ENCODE data around the gene L3MBTL3. TPM values are rescaled to one million over a fixed set of nuclear protein-coding genes. Genes with fewer than 3 reads are reported as not detected.
A peak's percentile ranks its signal among the peaks of the same experiment; 100 is the strongest.

Gene L3MBTL3
- polyA plus RNA-seq, 1 experiment: 23.2 TPM

DNA sequence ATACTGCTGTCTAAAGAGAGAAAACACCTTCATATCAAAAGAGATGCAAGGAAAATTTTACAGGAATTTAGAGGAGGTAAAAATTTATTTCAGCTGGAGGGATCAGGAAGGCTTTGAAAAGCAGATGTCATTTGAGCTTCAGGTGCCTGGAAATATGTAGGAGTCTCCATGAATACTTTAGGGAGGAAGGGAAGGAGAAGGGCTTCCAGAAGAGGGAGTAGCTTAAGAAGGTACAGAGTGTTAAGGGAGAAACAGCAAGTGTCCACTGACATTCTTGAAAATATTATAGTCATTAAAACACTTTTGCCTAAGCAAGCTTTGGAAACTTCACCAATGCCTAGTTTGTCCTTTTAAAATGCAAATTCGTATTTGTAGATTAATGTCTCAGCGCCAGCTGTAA, 27.2 kb downstream of the L3MBTL3 start:
- ChIA-PET CTCF (interaction anchor here (1.1 kb wide), 1 partner anchor 236 kb away, joined by 5 read pairs; no protein-coding TSS in a partner anchor), POLR2A (no interaction called here)
- H3K9me3 ChIP-seq (ENCODE audit: control insufficient read depth, insufficient read depth, low read length): no peaks in the 10 kb centered on the region
- H3K27me3 ChIP-seq (ENCODE audit: control insufficient read depth, insufficient read depth, low read length): no peaks in the 10 kb centered on the region
- H3K4me3 ChIP-seq (ENCODE audit: low read depth, low read length): no peak overlapping the region
- H3K27ac ChIP-seq (ENCODE audit: low read depth, low read length): no peak overlapping the region
- no peak for DNase-seq (ENCODE audit: low read depth, low spot score)
- TF ChIP-seq, protein P1, sequence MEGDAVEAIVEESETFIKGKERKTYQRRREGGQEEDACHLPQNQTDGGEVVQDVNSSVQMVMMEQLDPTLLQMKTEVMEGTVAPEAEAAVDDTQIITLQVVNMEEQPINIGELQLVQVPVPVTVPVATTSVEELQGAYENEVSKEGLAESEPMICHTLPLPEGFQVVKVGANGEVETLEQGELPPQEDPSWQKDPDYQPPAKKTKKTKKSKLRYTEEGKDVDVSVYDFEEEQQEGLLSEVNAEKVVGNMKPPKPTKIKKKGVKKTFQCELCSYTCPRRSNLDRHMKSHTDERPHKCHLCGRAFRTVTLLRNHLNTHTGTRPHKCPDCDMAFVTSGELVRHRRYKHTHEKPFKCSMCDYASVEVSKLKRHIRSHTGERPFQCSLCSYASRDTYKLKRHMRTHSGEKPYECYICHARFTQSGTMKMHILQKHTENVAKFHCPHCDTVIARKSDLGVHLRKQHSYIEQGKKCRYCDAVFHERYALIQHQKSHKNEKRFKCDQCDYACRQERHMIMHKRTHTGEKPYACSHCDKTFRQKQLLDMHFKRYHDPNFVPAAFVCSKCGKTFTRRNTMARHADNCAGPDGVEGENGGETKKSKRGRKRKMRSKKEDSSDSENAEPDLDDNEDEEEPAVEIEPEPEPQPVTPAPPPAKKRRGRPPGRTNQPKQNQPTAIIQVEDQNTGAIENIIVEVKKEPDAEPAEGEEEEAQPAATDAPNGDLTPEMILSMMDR (IDR thresholded peaks at IDR 0.05; ENCODE audit: low read depth, low read length): no peak

GRCh38 chr6:130046671-130047070, 28.3 kb downstream of the L3MBTL3 start:
- H3K9me3 ChIP-seq (ENCODE audit: control insufficient read depth, insufficient read depth, low read length): no peaks in the 10 kb centered on the region
- ChIA-PET POLR2A (no interaction called here), CTCF (interaction anchor here (0.6 to 2.3 kb wide), 5 partner anchors 103 to 714 kb away, joined by 3 to 12 read pairs (median 3); no protein-coding TSS in a partner anchor)
- no peaks in the 10 kb centered on the region for H3K27me3 ChIP-seq (ENCODE audit: control insufficient read depth, insufficient read depth, low read length)
- no peak overlapping the region for H3K27ac ChIP-seq (ENCODE audit: low read depth, low read length)
- TF ChIP-seq, protein P1 (IDR thresholded peaks at IDR 0.05; ENCODE audit: low read depth, low read length): no peak
- H3K4me3 ChIP-seq (ENCODE audit: low read depth, low read length): no peak overlapping the region
- no peak for DNase-seq (ENCODE audit: low read depth, low spot score)

DNA sequence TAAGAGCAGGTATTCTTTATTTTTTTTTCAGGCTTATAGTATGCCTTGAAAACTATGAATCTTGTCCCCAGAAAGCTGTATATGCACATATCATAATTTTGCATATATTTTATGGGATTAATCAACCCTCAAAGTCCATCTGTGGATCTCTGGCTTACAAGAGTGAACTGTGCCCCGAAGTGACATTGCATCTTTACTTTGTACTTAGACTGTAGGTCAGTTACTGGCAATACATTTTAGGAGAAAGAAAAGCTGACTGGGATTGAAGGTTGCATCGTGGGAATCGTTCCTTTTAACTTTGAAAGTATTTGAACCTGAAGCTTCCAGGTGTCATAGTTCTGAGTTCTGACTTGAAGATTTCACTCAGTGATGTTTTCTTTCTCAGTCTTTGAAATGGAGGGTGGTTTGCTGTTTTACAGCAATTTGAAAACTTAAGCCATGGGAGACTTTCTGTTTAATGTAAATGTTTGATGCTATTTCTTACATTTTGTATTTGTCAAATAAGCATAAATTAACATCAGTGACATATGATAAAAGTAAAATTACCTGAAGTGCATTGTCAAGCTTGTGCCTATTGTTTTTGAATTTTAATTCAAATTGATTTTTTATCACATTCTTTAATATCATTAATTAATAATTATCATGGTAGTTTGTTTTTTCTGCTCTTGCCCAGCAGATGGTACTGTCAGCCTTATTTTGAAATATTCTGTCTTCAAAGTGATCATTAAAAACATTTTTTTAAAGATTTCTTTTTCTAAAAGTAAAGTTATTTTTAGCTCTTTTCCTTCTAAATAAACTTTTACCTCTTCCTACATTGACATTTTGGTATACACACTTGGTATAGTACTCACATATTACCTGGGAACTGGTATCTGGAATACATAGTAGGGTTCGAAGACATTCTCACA, 29.0 kb downstream of the L3MBTL3 start:
- H3K27me3 ChIP-seq (ENCODE audit: control insufficient read depth, insufficient read depth, low read length): no peaks in the 10 kb centered on the region
- no peak overlapping the region for H3K27ac ChIP-seq (ENCODE audit: low read depth, low read length)
- no peak overlapping the region for H3K4me3 ChIP-seq (ENCODE audit: low read depth, low read length)
- DNase-seq (ENCODE audit: low read depth, low spot score): no peak
- CTCF ChIA-PET: interaction anchor here (0.5 to 2.3 kb wide), 12 partner anchors 11 to 1851 kb away, joined by 3 to 12 read pairs (median 4); no protein-coding TSS in a partner anchor
- no peaks in the 10 kb centered on the region for H3K9me3 ChIP-seq (ENCODE audit: control insufficient read depth, insufficient read depth, low read length)
- POLR2A ChIA-PET: no interaction called here
- TF ChIP-seq, protein P1 (IDR thresholded peaks at IDR 0.05; ENCODE audit: low read depth, low read length): peak; percentile 26; the same call in 1 of the 2 replicates

DNA sequence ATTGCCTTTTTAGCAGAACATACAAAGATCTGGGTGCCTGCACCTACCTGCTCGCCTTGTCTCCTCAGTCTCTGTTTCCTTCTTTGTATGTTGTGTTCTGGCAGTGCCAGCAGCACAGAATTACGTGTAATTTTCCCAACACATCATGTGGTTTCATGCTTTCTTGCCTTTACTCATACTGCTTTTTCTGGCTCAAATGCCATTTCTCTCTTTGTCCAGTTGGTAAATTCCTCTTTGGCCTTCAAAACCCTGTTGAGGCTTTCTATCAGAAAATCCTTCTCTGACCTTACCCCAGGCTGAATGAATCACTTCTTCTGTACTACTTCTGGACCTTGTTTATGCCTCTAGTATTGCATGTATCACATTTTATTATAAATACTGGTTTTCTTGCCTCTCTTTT, 31.8 kb downstream of the L3MBTL3 start:
- POLR2A ChIA-PET: interaction anchor here (0.6 kb wide), 1 partner anchor 17 kb away, joined by 3 read pairs; no protein-coding TSS in a partner anchor
- CTCF ChIA-PET: no interaction called here
- no peaks in the 10 kb centered on the region for H3K27me3 ChIP-seq (ENCODE audit: control insufficient read depth, insufficient read depth, low read length)
- H3K27ac ChIP-seq (ENCODE audit: low read depth, low read length): no peak overlapping the region
- TF ChIP-seq, protein P1 (IDR thresholded peaks at IDR 0.05; ENCODE audit: low read depth, low read length): no peak
- no peaks in the 10 kb centered on the region for H3K9me3 ChIP-seq (ENCODE audit: control insufficient read depth, insufficient read depth, low read length)
- no peak overlapping the region for H3K4me3 ChIP-seq (ENCODE audit: low read depth, low read length)
- no peak for DNase-seq (ENCODE audit: low read depth, low spot score)

- no peaks in the 10 kb centered on the region for H3K27me3 ChIP-seq (ENCODE audit: control insufficient read depth, insufficient read depth, low read length)
- POLR2A ChIA-PET: no interaction called here
- no peaks in the 10 kb centered on the region for H3K9me3 ChIP-seq (ENCODE audit: control insufficient read depth, insufficient read depth, low read length)
- H3K27ac ChIP-seq (ENCODE audit: low read depth, low read length): no peak overlapping the region
- CTCF ChIA-PET: no interaction called here
- no peak overlapping the region for H3K4me3 ChIP-seq (ENCODE audit: low read depth, low read length)
- no peak for DNase-seq (ENCODE audit: low read depth, low spot score)
- TF ChIP-seq, protein P1 (IDR thresholded peaks at IDR 0.05; ENCODE audit: low read depth, low read length): no peak
Observed at GRCh38 chr6:130054725-130055124, 36.3 kb downstream of the L3MBTL3 start.

Data from AG04450 (cell line).